ENCODE results near the gene PVRIG.

DNA sequence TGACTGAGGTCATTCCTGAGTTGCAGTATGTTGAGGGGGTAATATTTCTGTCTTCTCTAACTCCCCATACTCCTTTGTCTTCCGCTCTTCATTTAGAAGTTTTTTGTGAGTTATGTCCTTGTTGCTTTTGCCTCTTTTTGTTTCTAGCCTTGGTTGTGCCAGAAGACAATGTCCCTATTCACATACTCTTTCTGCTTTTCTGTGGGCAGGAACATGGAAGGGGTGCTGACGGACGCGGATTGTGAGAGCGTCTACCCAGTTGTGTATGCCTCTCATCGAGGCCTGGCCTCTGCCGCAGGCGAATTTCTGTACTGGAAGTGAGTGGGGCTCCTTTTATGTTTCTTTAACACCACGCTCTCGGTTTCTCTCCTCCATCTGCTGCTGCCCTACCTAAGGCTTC, 21.5 kb upstream of the PVRIG start:
- TF ChIP-seq, protein P1, sequence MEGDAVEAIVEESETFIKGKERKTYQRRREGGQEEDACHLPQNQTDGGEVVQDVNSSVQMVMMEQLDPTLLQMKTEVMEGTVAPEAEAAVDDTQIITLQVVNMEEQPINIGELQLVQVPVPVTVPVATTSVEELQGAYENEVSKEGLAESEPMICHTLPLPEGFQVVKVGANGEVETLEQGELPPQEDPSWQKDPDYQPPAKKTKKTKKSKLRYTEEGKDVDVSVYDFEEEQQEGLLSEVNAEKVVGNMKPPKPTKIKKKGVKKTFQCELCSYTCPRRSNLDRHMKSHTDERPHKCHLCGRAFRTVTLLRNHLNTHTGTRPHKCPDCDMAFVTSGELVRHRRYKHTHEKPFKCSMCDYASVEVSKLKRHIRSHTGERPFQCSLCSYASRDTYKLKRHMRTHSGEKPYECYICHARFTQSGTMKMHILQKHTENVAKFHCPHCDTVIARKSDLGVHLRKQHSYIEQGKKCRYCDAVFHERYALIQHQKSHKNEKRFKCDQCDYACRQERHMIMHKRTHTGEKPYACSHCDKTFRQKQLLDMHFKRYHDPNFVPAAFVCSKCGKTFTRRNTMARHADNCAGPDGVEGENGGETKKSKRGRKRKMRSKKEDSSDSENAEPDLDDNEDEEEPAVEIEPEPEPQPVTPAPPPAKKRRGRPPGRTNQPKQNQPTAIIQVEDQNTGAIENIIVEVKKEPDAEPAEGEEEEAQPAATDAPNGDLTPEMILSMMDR (IDR thresholded peaks at IDR 0.05): no peak
- TF ChIP-seq POLR2A (IDR thresholded peaks at IDR 0.05): no peak

Measured in testis (tissue), 2 donors.